ENCODE results near the gene CMTM6. TPM values are rescaled to one million over a fixed set of nuclear protein-coding genes. Genes with fewer than 3 reads are reported as not detected.

CMTM6 gene
- total RNA-seq, 1 experiment from 2014 or later: 43.5 TPM

DNA sequence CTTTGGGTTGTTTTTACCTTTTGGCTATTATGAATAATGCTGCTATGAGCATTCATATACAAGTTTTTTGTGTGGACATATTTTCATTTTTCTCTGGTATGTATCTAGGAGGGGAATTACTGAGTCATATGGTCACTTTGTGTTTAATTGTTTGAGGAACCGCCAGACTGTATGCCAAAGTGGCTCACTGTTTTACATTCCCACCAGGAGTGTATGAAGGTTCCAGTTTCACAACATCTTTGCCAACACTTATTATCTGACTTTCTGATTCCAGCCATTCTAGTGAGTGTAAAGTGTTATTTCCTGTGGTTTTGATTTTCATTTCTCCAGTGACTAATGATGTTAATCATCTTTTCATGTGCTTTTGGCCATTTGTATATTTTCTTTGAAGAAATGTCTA, 59.2 kb downstream of the CMTM6 start:
- Histone ChIP-seq H3K23ac (ENCODE audit: insufficient read length, low read depth, low read length) (no peak overlapping the region), H4K20me1 (ENCODE audit: control insufficient read depth, insufficient read depth, insufficient read length) (no peaks in the 10 kb centered on the region), H3K23me2 (ENCODE audit: insufficient read length, low read depth, low read length, poor library complexity, severe bottlenecking) (no peaks in the 10 kb centered on the region), H2BK20ac (ENCODE audit: low read depth, low read length, poor library complexity, severe bottlenecking) (no peak overlapping the region), H2BK15ac (ENCODE audit: low read depth, low read length) (no peak overlapping the region), H3K4me2 (ENCODE audit: insufficient read depth, insufficient read length, low read length) (no peak overlapping the region), H2AK5ac (ENCODE audit: insufficient read length, low read length) (no peak overlapping the region), H3K18ac (ENCODE audit: insufficient read length, low read depth, low read length) (no peak overlapping the region), H2BK12ac (ENCODE audit: insufficient read length, low read depth, low read length) (no peak overlapping the region), H3T11ph (ENCODE audit: low read length) (no peak overlapping the region), H2BK120ac (ENCODE audit: low read depth, low read length, poor library complexity, severe bottlenecking) (no peak overlapping the region), H3K27ac (ENCODE audit: insufficient read length, low read depth, low read length) (no peak overlapping the region), H4K91ac (ENCODE audit: insufficient read length, low read depth, low read length) (no peak overlapping the region), H3K79me1 (ENCODE audit: insufficient read depth, low read depth, low read length, poor library complexity, severe bottlenecking) (no peaks in the 10 kb centered on the region), H2AFZ (ENCODE audit: low read length) (no peak overlapping the region), H3K9ac (ENCODE audit: extremely low read depth, insufficient read length, low read length) (no peak overlapping the region), H3K9me3 (ENCODE audit: control insufficient read depth, low read depth, low read length) (no peaks in the 10 kb centered on the region), H3K56ac (ENCODE audit: insufficient read length, low read depth, low read length) (no peak overlapping the region), H3K79me2 (ENCODE audit: insufficient read depth, low read length) (no peaks in the 10 kb centered on the region), H3K4me1 (ENCODE audit: insufficient read depth, low read length) (no peaks in the 10 kb centered on the region; the same call in 1 of the 2 replicates), H2BK5ac (ENCODE audit: insufficient read length, low read length) (no peak overlapping the region), H4K5ac (ENCODE audit: insufficient read length, low read depth, low read length) (no peak overlapping the region), H3K14ac (ENCODE audit: insufficient read depth, low read length) (no peak overlapping the region), H3K27me3 (ENCODE audit: insufficient read depth, low read length) (no peaks in the 10 kb centered on the region), H3K4ac (ENCODE audit: low read depth, low read length) (no peak overlapping the region), H4K8ac (replicated peaks; ENCODE audit: insufficient read length, low read depth, low read length) (no peak overlapping the region)
- DNase-seq: no peak
- TF ChIP-seq, protein P1, sequence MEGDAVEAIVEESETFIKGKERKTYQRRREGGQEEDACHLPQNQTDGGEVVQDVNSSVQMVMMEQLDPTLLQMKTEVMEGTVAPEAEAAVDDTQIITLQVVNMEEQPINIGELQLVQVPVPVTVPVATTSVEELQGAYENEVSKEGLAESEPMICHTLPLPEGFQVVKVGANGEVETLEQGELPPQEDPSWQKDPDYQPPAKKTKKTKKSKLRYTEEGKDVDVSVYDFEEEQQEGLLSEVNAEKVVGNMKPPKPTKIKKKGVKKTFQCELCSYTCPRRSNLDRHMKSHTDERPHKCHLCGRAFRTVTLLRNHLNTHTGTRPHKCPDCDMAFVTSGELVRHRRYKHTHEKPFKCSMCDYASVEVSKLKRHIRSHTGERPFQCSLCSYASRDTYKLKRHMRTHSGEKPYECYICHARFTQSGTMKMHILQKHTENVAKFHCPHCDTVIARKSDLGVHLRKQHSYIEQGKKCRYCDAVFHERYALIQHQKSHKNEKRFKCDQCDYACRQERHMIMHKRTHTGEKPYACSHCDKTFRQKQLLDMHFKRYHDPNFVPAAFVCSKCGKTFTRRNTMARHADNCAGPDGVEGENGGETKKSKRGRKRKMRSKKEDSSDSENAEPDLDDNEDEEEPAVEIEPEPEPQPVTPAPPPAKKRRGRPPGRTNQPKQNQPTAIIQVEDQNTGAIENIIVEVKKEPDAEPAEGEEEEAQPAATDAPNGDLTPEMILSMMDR (conservative IDR thresholded peaks at IDR 0.05): no peak
- Mint-ChIP-seq H3K27me3 (ENCODE audit: low read depth) (no peaks in the 10 kb centered on the region), H3K4me3 (no peak overlapping the region), H3K27ac (peak overlapping the region in 1 of 3 experiments; percentile 30; a peak in 1 of 7 replicates), H3K36me3 (ENCODE audit: insufficient read depth in 1 of 3, low read depth in 3 of 3) (peaks cover 11 to 22% (median 12%) of the 10 kb centered on the region in 3 experiments; a peak in 6 of 7 replicates), H3K4me1 (peaks cover 26 to 27% of the 10 kb centered on the region in 2 experiments), H3K9me3 (no peaks in the 10 kb centered on the region)
- WGBS (ENCODE audit: extremely low coverage, insufficient read length, low lambda C conversion rate): no CpG with 5 or more reads among the region's 1 CpG
